Endothelial cell of umbilical vein (primary cell): ENCODE measurements around the gene TOM1L2.

Source experiments
- EZH2 ChIP-seq: IDR thresholded peaks from 2 replicates; pipeline ENCODE4 v1.6.1; 2012; ENCODE audit warnings: borderline replicate concordance, low read depth, mild to moderate bottlenecking, moderate library complexity, low read length, inconsistent platforms; ENCODE audit not compliant: severe bottlenecking
- POLR2A ChIP-seq: IDR thresholded peaks from 2 replicates; pipeline ENCODE4 v1.6.1; 2012; ENCODE audit warnings: low read depth, mild to moderate bottlenecking, control low read depth, low read length
- TF ChIP-seq, protein P1 (sequence below), 2 donors: IDR thresholded peaks; 1 replicate in 1 of 2; 2 replicates in 1 of 2; pipeline ENCODE4 v1.5.1; 2011; ENCODE audit warnings: low read length in 2 of 2, mild to moderate bottlenecking in 2 of 2, moderate library complexity in 2 of 2, control low read depth in 1 of 2, inconsistent platforms in 1 of 2, low read depth in 1 of 2; ENCODE audit not compliant: insufficient read depth in 1 of 2; ENCODE audit errors: extremely low read depth in 1 of 2

DNA sequence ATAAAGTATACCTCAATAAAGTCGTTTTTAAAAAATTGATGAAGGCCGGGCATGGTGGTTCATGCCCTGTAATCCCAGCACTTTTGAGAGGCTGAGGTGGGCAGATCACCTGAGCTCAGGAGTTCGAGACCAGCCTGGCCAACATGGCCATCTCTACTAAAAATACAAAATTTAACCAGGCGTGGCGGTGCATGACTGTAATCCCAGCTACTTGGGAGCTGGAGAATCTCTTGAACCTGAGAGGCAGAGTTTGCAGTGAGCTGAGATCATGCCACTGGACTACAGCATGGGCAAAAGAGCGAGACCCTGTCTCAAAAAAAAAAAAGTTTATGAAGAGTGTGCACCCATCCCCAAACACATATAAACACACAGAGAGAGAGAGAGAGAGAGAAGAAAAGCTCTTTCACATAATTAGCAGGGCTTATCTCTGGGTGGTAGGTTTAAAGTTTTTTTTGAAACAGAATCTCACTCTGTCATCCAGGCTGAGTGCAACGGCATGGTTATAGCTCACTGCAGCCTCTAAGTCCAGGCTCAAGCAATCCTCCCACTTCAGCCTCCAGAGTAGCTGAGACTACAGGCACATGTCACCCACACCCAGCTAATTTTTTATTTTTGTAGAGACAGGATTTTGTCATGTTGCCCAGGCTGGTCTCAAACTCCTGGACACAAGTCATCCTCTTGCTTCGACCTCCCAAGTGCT lies 138.4 kb downstream of the TOM1L2 start:
- TF ChIP-seq, protein P1, sequence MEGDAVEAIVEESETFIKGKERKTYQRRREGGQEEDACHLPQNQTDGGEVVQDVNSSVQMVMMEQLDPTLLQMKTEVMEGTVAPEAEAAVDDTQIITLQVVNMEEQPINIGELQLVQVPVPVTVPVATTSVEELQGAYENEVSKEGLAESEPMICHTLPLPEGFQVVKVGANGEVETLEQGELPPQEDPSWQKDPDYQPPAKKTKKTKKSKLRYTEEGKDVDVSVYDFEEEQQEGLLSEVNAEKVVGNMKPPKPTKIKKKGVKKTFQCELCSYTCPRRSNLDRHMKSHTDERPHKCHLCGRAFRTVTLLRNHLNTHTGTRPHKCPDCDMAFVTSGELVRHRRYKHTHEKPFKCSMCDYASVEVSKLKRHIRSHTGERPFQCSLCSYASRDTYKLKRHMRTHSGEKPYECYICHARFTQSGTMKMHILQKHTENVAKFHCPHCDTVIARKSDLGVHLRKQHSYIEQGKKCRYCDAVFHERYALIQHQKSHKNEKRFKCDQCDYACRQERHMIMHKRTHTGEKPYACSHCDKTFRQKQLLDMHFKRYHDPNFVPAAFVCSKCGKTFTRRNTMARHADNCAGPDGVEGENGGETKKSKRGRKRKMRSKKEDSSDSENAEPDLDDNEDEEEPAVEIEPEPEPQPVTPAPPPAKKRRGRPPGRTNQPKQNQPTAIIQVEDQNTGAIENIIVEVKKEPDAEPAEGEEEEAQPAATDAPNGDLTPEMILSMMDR (IDR thresholded peaks at IDR 0.05; ENCODE audit: extremely low read depth in 1 of 2, insufficient read depth in 1 of 2, low read depth in 1 of 2, low read length in 2 of 2), result no peak
- TF ChIP-seq EZH2 (no peak), POLR2A (no peak)
